AG04449 (cell line): ENCODE data around the gene HEMGN.

Experiments
- CTCF ChIA-PET: fragments of 350-600 bp; formaldehyde crosslinking; extraction: SDS; loops from one replicate; lab custom pipeline; 2021; ENCODE audit warnings: antibody characterized with exemption; lab: Yijun Ruan, JAX
- POLR2A ChIA-PET: fragments of 400-600, 350-600 bp; formaldehyde crosslinking; extraction: SDS; loops from one replicate; lab custom pipeline; 2020; ENCODE audit warnings: antibody characterized with exemption, inconsistent platforms; lab: Yijun Ruan, JAX
- DNase-seq: peaks from one replicate; pipeline ENCODE4 v3.0.0-alpha.2; 2010; ENCODE audit warnings: low read depth, low spot score
- H3K4me3 ChIP-seq: 2 replicates; pipeline ENCODE4 v1.5.1; 2011; ENCODE audit warnings: low read depth, mild to moderate bottlenecking, control low read depth, low read length
- TF ChIP-seq, protein P1 (sequence below): IDR thresholded peaks from one replicate; pipeline ENCODE4 v1.5.1; 2011; ENCODE audit warnings: mild to moderate bottlenecking, moderate library complexity, low read length, control low read depth, inconsistent platforms; ENCODE audit not compliant: insufficient read depth; ENCODE audit errors: missing control alignments

Gene HEMGN, protein sequence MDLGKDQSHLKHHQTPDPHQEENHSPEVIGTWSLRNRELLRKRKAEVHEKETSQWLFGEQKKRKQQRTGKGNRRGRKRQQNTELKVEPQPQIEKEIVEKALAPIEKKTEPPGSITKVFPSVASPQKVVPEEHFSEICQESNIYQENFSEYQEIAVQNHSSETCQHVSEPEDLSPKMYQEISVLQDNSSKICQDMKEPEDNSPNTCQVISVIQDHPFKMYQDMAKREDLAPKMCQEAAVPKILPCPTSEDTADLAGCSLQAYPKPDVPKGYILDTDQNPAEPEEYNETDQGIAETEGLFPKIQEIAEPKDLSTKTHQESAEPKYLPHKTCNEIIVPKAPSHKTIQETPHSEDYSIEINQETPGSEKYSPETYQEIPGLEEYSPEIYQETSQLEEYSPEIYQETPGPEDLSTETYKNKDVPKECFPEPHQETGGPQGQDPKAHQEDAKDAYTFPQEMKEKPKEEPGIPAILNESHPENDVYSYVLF

DNA sequence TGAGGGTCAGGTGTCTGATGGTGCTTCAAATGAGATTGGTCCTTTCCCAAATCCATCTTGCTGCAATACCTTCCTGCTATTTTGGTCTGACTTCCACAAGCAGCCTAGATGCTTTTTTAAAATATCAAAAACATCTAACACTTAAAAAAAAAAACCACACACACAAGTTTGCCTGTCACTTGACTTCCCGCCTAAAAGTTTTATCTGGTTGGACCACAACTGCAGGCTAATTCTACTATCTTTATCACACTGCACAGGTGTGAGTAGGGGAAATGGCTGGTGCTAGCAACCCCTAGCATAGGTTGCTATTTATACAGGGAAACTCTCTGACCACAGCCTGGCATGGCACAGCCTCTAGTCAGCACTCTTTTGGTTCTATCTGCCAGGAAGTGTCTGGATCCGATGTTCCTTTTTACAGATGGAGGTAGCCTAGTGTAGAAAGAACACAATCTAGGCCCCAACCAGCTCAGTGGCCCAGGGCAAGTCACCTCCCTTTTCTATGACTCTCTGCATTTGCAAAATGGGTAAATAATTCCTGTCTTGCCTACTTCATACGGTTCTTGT, at the start of gene HEMGN:
Gene HEMGN, minus strand, starts transcription at position 92 of the 564 bp plus-strand sequence. Its CDS starts 36 bp downstream, at position 56.
- DNase-seq, result no peak
- TF ChIP-seq, protein P1, sequence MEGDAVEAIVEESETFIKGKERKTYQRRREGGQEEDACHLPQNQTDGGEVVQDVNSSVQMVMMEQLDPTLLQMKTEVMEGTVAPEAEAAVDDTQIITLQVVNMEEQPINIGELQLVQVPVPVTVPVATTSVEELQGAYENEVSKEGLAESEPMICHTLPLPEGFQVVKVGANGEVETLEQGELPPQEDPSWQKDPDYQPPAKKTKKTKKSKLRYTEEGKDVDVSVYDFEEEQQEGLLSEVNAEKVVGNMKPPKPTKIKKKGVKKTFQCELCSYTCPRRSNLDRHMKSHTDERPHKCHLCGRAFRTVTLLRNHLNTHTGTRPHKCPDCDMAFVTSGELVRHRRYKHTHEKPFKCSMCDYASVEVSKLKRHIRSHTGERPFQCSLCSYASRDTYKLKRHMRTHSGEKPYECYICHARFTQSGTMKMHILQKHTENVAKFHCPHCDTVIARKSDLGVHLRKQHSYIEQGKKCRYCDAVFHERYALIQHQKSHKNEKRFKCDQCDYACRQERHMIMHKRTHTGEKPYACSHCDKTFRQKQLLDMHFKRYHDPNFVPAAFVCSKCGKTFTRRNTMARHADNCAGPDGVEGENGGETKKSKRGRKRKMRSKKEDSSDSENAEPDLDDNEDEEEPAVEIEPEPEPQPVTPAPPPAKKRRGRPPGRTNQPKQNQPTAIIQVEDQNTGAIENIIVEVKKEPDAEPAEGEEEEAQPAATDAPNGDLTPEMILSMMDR, result no peak
- H3K4me3 ChIP-seq, result no peak within 1 kb of the TSS
- POLR2A ChIA-PET, result interaction anchor here (0.6 kb wide), 1 partner anchor 25 kb away, joined by 3 read pairs; no protein-coding TSS in a partner anchor
- CTCF ChIA-PET, result no interaction called here

DNA sequence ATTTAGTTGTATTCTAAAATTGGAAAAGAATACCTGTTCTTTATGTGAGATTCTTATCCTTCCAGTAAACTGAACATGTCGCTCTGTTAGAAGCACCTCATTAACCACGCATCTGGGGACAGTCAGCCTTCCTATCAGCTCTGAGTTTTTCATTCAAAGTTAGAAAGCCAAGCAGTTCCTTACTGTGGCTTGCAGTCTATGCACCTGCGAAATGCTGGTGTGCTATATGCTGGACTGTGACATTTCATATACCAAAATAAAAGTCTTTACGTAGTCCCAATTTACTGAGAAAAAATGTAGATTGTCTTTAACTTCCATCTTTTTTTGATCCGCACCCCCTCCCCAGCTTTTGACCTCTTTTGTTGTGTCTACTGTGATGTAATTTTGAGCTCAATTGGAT, 49.5 kb upstream of the HEMGN start:
- no peak overlapping the region for H3K4me3 ChIP-seq
- no peak for DNase-seq
- CTCF ChIA-PET, result interaction anchor here (0.8 to 1.4 kb wide), 3 partner anchors 10 to 65 kb away, joined by 3 to 4 read pairs (median 3); partner anchors contain the start of gene TRMO
- POLR2A ChIA-PET, result no interaction called here
- TF ChIP-seq, protein P1, result no peak

DNA sequence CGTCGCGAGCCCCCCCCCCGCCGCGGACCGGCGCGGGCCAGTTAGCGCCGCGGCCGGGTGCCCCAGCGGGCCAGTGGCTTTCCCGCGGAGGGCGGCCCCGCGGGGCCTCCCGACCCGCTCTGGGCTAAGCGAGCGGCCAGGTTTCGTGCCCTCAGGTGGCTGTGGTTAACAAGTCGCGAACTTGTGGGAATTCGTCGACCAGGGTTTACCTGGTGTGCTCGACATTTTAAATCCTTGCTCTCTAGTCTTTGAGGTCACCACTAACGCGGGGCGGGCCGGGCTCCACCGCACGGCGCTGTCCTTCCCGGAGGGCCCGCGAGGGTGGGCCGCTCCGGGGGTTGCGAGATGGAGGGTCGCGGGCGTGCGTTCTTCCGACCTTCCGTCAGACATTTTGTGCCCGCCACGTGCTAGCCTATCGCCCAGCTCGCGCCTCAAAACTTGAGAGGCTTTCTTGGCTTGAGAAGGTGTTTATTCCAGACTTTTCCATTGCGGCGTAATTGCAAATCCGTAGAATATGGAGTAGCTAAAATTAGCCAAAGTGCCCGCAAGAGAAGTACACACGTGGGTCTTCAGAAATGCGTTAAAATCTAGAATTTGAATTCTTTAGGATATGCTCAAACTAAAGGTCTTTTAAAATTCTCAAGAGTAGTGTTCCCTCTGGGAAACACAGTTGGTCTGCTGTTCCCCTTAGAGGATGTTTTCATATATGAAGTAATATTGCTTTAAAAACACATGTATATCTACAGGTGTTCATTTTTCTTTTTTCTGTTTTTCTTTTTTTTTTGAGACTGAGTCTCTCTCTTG, 47.3 kb upstream of the HEMGN start:
- TF ChIP-seq, protein P1, result no peak
- DNase-seq, result no peak
- CTCF ChIA-PET, result interaction anchor here (1.0 to 3.1 kb wide), 4 partner anchors 8 to 63 kb away, joined by 4 to 17 read pairs (median 4); partner anchors contain the start of gene TRMO
- POLR2A ChIA-PET, result interaction anchor here (0.6 kb wide), 1 partner anchor 101 kb away, joined by 3 read pairs; no protein-coding TSS in a partner anchor
- H3K4me3 ChIP-seq, result peak overlapping the region; percentile 84

DNA sequence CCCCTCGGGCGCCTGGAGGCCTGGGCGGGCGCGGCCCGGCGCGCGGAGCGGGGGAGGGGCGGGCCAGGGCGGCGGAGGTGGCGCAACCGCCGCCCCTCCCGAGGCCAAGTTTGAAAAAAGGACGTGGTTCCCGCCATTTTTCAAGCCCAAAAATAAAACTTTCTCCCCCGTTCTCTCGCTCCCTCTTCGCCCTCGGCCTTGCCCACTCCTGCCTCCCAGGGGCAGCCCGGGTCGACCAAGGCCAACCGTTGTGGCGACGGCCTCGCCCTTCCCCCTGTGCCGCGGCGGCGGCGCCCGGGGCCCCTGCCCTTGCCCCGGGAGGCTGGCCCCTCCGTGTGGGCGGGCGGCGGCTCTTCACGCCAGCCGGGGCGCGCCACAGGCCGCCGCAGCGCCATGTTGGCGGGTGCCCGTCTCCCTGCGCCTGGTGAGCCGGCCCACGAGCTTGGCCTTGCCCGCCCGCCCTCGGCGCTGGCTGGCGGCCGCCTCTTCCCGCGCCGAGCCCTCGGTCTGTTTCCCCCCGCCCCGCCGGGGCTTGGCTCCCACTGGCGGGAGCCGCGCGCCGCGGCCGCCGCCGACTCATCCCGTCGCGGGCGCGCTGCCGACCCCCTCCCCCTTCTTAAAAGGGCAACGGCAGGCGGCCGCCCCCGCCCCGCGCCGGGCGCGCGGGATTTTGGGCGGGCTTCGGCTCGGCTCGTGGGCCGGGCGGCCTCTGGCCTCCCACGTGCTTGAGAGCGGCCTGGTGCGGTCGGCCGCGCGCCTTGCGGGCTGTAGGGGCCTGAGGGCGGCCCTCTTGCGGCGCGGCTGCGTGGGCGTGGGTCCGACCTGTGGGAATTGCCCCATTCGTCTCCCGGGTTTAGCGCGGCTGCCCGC, 46.5 kb upstream of the HEMGN start:
- POLR2A ChIA-PET, result interaction anchor here (0.8 to 1.2 kb wide), 2 partner anchors 41 to 72 kb away, joined by 3 to 5 read pairs; partner anchors contain the start of gene NANS
- CTCF ChIA-PET, result interaction anchor here (1.2 to 5.8 kb wide), 6 partner anchors 9 to 807 kb away, joined by 3 to 50 read pairs (median 11); partner anchors contain the start of gene TRMO
- no peak for DNase-seq
- TF ChIP-seq, protein P1, result no peak
- H3K4me3 ChIP-seq, result peak overlapping the region; percentile 84

DNA sequence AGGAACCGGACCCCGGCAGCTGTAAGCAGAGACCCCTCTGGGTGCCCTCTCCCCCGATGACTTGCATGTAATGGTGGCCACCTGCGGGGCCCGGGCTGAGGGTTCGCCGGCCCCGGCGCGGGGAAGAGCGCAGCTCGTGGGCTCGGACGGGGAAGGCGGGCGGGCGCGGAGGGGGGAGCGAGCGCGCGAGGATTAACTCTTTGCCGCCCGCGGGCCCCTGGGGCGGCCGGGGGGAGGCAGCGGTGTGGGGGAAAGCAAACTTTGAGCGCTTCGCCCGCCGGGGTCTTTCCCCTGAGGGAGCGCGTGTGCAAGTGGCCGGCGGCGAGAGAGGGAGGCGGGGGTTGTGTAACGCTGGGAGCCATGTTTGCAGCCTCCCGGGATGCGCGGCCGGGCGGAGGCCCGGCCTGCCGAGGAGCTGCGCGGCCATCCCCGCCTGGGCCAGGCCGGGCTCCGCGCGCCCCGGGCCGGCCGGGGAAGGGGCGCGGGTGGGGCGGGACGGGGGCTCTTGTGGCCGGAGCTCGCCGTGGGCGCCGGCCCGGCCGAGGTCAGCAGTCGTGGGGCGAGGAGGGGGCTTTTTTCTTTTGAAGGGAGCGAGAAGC, 45.7 kb upstream of the HEMGN start:
- ChIA-PET CTCF (interaction anchor here (1.2 to 5.8 kb wide), 11 partner anchors 10 to 808 kb away, joined by 3 to 50 read pairs (median 8); partner anchors contain the start of gene TRMO), POLR2A (interaction anchor here (0.8 to 1.2 kb wide), 2 partner anchors 42 to 73 kb away, joined by 3 to 5 read pairs; partner anchors contain the start of gene NANS)
- TF ChIP-seq, protein P1, result no peak
- peak overlapping the region; percentile 84 for H3K4me3 ChIP-seq
- DNase-seq, result no peak
